ENCODE results near the gene BLOC1S1. TPM values are rescaled to one million over a fixed set of nuclear protein-coding genes. Genes with fewer than 3 reads are reported as not detected.

Gene BLOC1S1
- total and polyA plus RNA-seq, 9 of the 15 experiments (the other 6 are each of a cell fraction or from before 2014, with no cell fraction given): 75.2 to 161 (median 98.8) TPM

DNA sequence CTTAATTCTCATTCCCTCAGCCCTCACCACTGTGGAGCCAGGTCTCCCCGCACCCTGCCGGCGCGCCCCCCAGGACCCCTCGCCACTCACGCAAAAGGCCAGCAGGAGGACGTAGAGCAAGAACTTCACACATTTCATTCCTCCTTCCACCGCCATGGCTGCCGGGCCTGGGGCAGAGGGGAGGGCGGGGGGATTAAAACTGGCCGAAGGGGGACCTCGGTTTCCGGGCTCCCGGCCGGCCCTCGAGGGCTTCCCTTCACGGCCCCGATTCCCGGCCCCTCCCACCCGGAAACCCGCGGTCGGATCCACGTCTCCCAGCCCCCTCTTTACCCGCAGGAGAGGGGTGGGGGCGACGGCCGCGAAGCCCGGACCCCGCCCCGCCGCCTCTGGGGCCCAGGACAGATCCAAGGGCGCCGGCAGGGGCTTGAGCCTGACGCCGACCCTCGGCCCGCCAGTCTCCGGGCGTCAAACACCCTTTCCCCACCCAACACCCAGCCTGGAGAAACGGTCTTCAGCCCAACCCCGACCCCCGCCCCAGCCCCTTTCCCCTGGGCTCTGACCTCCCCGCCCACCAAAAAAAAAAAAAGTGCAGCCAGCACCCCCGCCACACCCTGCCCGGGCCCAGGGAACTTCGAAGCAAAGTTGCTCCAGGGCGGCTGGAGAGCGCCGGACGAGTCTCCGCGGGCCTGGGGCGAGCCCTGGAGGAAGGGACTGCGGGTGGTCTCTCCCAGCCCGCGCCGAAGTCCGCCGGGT, 12.5 kb downstream of the BLOC1S1 start (continued):
- TF ChIP-seq, protein P1, sequence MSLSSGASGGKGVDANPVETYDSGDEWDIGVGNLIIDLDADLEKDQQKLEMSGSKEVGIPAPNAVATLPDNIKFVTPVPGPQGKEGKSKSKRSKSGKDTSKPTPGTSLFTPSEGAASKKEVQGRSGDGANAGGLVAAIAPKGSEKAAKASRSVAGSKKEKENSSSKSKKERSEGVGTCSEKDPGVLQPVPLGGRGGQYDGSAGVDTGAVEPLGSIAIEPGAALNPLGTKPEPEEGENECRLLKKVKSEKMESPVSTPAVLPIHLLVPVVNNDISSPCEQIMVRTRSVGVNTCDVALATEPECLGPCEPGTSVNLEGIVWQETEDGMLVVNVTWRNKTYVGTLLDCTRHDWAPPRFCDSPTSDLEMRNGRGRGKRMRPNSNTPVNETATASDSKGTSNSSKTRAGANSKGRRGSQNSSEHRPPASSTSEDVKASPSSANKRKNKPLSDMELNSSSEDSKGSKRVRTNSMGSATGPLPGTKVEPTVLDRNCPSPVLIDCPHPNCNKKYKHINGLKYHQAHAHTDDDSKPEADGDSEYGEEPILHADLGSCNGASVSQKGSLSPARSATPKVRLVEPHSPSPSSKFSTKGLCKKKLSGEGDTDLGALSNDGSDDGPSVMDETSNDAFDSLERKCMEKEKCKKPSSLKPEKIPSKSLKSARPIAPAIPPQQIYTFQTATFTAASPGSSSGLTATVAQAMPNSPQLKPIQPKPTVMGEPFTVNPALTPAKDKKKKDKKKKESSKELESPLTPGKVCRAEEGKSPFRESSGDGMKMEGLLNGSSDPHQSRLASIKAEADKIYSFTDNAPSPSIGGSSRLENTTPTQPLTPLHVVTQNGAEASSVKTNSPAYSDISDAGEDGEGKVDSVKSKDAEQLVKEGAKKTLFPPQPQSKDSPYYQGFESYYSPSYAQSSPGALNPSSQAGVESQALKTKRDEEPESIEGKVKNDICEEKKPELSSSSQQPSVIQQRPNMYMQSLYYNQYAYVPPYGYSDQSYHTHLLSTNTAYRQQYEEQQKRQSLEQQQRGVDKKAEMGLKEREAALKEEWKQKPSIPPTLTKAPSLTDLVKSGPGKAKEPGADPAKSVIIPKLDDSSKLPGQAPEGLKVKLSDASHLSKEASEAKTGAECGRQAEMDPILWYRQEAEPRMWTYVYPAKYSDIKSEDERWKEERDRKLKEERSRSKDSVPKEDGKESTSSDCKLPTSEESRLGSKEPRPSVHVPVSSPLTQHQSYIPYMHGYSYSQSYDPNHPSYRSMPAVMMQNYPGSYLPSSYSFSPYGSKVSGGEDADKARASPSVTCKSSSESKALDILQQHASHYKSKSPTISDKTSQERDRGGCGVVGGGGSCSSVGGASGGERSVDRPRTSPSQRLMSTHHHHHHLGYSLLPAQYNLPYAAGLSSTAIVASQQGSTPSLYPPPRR (CRISPR knock-in tag; IDR thresholded peaks at IDR 0.05; ENCODE audit: borderline replicate concordance): no peak
- TF ChIP-seq ZC3H8 (IDR thresholded peaks at IDR 0.05) (no peak), BRCA1 (IDR thresholded peaks at IDR 0.05) (no peak), BRCA1 (CRISPR knock-in tag; IDR thresholded peaks at IDR 0.05) (no peak), ZNF830 (CRISPR knock-in tag; IDR thresholded peaks at IDR 0.05) (no peak), ZNF143 (CRISPR knock-in tag; IDR thresholded peaks at IDR 0.05) (no peak), ELF2 (CRISPR knock-in tag; IDR thresholded peaks at IDR 0.05) (0 out of 2 replicates have a peak, but pooled peaks have one; percentile 52), NBN (IDR thresholded peaks at IDR 0.05; ENCODE audit: low read depth) (no peak), SMAD1 (IDR thresholded peaks at IDR 0.05; ENCODE audit: low read depth, low read length, partially characterized antibody) (peak; percentile 18), KLF16 (IDR thresholded peaks at IDR 0.05) (no peak), MED1 (CRISPR knock-in tag; IDR thresholded peaks at IDR 0.05; ENCODE audit: borderline replicate concordance) (no peak), YBX1 (IDR thresholded peaks at IDR 0.05) (no peak), ZFP36 (IDR thresholded peaks at IDR 0.05; ENCODE audit: low read depth, low read length, partially characterized antibody) (no peak), ZNF707 (CRISPR knock-in tag; conservative IDR thresholded peaks at IDR 0.05) (no peak), PCBP2 (IDR thresholded peaks at IDR 0.05; ENCODE audit: low read depth, low read length, poor library complexity, severe bottlenecking) (no peak), ZNF444 (CRISPR knock-in tag; IDR thresholded peaks at IDR 0.05) (no peak), CBFB (CRISPR knock-in tag; IDR thresholded peaks at IDR 0.05) (no peak), BRD4 (IDR thresholded peaks at IDR 0.05) (0 out of 2 replicates have a peak, but pooled peaks have one; percentile 24), SETDB1 (IDR thresholded peaks at IDR 0.05; ENCODE audit: low read length) (no peak), NFE2 (IDR thresholded peaks at IDR 0.05; ENCODE audit: low read depth) (no peak)
- TF ChIP-seq, protein P2, sequence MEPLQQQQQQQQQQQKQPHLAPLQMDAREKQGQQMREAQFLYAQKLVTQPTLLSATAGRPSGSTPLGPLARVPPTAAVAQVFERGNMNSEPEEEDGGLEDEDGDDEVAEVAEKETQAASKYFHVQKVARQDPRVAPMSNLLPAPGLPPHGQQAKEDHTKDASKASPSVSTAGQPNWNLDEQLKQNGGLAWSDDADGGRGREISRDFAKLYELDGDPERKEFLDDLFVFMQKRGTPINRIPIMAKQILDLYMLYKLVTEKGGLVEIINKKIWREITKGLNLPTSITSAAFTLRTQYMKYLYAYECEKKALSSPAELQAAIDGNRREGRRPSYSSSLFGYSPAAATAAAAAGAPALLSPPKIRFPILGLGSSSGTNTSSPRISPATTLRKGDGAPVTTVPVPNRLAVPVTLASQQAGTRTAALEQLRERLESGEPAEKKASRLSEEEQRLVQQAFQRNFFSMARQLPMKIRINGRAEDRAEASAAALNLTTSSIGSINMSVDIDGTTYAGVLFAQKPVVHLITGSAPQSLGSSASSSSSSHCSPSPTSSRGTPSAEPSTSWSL (CRISPR knock-in tag; IDR thresholded peaks at IDR 0.05; ENCODE audit: borderline replicate concordance): no peak
- TF ChIP-seq, protein P3, sequence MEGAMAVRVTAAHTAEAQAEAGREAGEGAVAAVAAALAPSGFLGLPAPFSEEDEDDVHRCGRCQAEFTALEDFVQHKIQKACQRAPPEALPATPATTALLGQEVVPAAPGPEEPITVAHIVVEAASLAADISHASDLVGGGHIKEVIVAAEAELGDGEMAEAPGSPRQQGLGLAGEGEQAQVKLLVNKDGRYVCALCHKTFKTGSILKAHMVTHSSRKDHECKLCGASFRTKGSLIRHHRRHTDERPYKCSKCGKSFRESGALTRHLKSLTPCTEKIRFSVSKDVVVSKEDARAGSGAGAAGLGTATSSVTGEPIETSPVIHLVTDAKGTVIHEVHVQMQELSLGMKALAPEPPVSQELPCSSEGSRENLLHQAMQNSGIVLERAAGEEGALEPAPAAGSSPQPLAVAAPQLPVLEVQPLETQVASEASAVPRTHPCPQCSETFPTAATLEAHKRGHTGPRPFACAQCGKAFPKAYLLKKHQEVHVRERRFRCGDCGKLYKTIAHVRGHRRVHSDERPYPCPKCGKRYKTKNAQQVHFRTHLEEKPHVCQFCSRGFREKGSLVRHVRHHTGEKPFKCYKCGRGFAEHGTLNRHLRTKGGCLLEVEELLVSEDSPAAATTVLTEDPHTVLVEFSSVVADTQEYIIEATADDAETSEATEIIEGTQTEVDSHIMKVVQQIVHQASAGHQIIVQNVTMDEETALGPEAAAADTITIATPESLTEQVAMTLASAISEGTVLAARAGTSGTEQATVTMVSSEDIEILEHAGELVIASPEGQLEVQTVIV (CRISPR knock-in tag; IDR thresholded peaks at IDR 0.05; ENCODE audit: borderline replicate concordance): no peak
